Lower leg skin (tissue), 3 donors: ENCODE data around the gene DGKI.

Experiments used
- POLR2A ChIP-seq, 2 donors: fragments of 450-650 bp; IDR thresholded peaks; one replicate each; pipeline ENCODE4 v1.6.1; 2016 to 2017; ENCODE audit warnings: antibody characterized with exemption in 2 of 2, mild to moderate bottlenecking in 1 of 2, moderate library complexity in 1 of 2
- TF ChIP-seq, protein P1 (sequence below), 3 donors: fragments of 450-650 bp; IDR thresholded peaks; one replicate each; pipeline ENCODE4 v1.5.1; 2016; ENCODE audit warnings: antibody characterized with exemption in 3 of 3, mild to moderate bottlenecking in 3 of 3, moderate library complexity in 2 of 3

DNA sequence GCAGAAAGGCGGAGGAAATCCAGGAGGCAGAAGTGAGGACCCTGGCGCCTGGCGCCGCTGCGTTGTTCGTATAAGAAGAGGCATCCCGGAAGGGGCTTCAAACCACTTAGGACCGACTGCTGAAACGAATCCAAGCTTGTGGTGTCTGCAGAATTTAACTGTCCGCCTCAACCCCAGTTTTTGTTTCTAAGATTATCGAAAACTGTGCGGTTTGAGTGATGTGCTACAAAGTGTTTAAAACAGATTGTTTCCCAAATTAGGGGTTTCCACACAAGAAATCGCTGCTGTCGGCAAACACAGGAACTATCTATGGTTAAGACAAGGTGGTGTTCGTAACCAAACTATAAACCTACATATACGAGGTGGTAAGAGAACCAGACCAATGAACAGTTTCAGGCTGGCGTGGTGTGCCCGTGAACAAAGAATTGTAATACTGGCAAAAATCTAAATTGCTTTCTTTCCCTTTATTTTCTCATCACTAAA, 835 bp upstream of the DGKI start:
- TF ChIP-seq, protein P1, sequence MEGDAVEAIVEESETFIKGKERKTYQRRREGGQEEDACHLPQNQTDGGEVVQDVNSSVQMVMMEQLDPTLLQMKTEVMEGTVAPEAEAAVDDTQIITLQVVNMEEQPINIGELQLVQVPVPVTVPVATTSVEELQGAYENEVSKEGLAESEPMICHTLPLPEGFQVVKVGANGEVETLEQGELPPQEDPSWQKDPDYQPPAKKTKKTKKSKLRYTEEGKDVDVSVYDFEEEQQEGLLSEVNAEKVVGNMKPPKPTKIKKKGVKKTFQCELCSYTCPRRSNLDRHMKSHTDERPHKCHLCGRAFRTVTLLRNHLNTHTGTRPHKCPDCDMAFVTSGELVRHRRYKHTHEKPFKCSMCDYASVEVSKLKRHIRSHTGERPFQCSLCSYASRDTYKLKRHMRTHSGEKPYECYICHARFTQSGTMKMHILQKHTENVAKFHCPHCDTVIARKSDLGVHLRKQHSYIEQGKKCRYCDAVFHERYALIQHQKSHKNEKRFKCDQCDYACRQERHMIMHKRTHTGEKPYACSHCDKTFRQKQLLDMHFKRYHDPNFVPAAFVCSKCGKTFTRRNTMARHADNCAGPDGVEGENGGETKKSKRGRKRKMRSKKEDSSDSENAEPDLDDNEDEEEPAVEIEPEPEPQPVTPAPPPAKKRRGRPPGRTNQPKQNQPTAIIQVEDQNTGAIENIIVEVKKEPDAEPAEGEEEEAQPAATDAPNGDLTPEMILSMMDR (IDR thresholded peaks at IDR 0.05) = no peak
- no peak for TF ChIP-seq POLR2A (IDR thresholded peaks at IDR 0.05)
